ENCODE data around the gene FMNL1. TPM values are rescaled to one million over a fixed set of nuclear protein-coding genes. Genes with fewer than 3 reads are reported as not detected.

The FMNL1 gene
- total RNA-seq, 1 donor, result 202 TPM

- H3K4me1 ChIP-seq (ENCODE audit: insufficient read depth, low read length), result peaks cover 43% of the 10 kb centered on the region
- H3K9me3 ChIP-seq (ENCODE audit: low read depth, low read length), result no peaks in the 10 kb centered on the region
- H3K4me3 ChIP-seq (ENCODE audit: low read length), result no peak overlapping the region
- no peaks in the 10 kb centered on the region for H3K27me3 ChIP-seq (ENCODE audit: insufficient read depth, low read length)
Observed at GRCh38 chr17:45288825-45289224, 67.1 kb downstream of the FMNL1 start.

- Histone ChIP-seq H3K9me3 (ENCODE audit: low read depth, low read length) (no peaks in the 10 kb centered on the region), H3K4me1 (ENCODE audit: insufficient read depth, low read length) (peaks cover 50% of the 10 kb centered on the region), H3K4me3 (ENCODE audit: low read length) (no peak overlapping the region), H3K27me3 (ENCODE audit: insufficient read depth, low read length) (no peaks in the 10 kb centered on the region)
Observed at GRCh38 chr17:45289301-45290268, 67.9 kb downstream of the FMNL1 start.

GRCh38 chr17:45290269-45290765, 68.6 kb downstream of the FMNL1 start:
- H3K4me1 ChIP-seq (ENCODE audit: insufficient read depth, low read length), result peaks cover 58% of the 10 kb centered on the region
- no peaks in the 10 kb centered on the region for H3K27me3 ChIP-seq (ENCODE audit: insufficient read depth, low read length)
- H3K9me3 ChIP-seq (ENCODE audit: low read depth, low read length), result no peaks in the 10 kb centered on the region
- no peak overlapping the region for H3K4me3 ChIP-seq (ENCODE audit: low read length)

DNA sequence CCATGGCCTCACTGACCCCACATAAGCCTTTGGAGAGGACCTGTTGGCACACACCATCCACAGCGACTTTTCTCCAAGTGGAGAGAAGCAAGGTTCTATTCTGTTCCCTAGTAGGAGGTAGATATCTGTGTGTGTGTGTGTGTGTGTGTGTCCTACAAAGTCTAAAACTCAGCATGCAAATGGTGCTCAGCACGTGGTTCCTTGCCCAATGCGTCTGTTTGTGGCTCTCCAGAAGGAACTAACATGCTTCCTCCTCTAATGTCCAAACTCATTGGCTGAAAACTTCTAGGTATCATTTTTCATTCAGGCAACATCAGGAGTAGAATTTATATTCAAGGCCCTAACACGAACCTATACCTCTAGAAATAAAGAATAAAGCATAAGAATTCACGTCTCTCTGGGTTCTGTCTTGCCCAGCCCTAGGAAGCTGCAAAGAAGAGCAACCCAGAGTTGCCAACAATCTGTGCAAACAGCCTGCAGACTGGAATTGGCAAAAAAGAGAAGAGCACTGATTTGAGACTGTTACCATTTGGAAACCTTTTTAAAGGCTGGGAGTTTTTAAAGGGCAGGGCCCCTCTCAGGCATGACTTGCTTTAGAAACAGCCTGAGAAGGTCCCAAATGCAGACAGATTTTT, 69.6 kb downstream of the FMNL1 start:
- Histone ChIP-seq H3K9me3 (ENCODE audit: low read depth, low read length) (no peaks in the 10 kb centered on the region), H3K4me1 (ENCODE audit: insufficient read depth, low read length) (peaks cover 67% of the 10 kb centered on the region), H3K4me3 (ENCODE audit: low read length) (no peak overlapping the region), H3K27me3 (ENCODE audit: insufficient read depth, low read length) (no peaks in the 10 kb centered on the region)

- no peaks in the 10 kb centered on the region for H3K9me3 ChIP-seq (ENCODE audit: low read depth, low read length)
- no peaks in the 10 kb centered on the region for H3K27me3 ChIP-seq (ENCODE audit: insufficient read depth, low read length)
- H3K4me1 ChIP-seq (ENCODE audit: insufficient read depth, low read length), result peaks cover 83% of the 10 kb centered on the region
- no peak overlapping the region for H3K4me3 ChIP-seq (ENCODE audit: low read length)
Observed at GRCh38 chr17:45292696-45293412, 71.2 kb downstream of the FMNL1 start.

DNA sequence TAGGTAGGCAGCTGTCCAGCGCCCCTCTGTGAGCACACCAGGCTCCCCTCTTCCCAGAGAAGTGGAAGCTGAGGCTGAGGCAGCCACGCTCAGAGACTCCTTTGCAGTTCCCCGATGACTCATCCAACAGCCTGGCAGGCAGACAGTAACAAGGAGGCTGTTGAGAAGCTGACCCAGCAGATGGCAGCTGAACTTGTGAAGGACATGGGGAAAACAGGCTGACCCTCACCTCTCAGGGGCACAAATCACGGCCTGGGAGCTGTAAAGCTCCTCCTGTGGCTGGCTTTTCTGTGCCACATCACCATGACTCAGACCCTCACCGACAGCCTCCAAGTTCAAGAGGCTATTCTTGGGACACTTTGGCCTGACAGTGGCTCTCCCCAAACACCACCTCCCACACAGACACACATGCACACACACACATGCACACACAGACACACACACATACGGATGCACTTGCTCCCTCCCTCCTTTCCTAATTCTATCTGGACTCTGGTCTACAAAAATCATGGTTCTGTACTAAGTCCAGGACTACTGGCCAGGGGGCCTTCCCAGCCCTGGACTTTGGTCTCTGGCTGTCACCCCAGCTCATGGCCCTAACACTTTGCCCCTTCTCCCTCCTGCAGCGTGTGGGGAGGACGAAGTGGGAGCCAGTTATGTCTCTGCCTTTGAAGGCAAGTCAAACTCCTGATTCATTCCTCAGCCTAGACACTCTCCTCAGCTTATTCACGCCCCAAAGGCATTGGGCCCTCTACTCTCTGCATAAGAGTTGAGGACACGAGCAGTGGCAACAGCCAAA, 71.9 kb downstream of the FMNL1 start:
- H3K27me3 ChIP-seq (ENCODE audit: insufficient read depth, low read length), result no peaks in the 10 kb centered on the region
- no peak overlapping the region for H3K4me3 ChIP-seq (ENCODE audit: low read length)
- no peaks in the 10 kb centered on the region for H3K9me3 ChIP-seq (ENCODE audit: low read depth, low read length)
- peaks cover 87% of the 10 kb centered on the region for H3K4me1 ChIP-seq (ENCODE audit: insufficient read depth, low read length)

GRCh38 chr17:45294506-45294905, 72.8 kb downstream of the FMNL1 start:
- H3K4me3 ChIP-seq (ENCODE audit: low read length), result no peak overlapping the region
- no peaks in the 10 kb centered on the region for H3K27me3 ChIP-seq (ENCODE audit: insufficient read depth, low read length)
- peaks cover 96% of the 10 kb centered on the region for H3K4me1 ChIP-seq (ENCODE audit: insufficient read depth, low read length)
- H3K9me3 ChIP-seq (ENCODE audit: low read depth, low read length), result no peaks in the 10 kb centered on the region

DNA sequence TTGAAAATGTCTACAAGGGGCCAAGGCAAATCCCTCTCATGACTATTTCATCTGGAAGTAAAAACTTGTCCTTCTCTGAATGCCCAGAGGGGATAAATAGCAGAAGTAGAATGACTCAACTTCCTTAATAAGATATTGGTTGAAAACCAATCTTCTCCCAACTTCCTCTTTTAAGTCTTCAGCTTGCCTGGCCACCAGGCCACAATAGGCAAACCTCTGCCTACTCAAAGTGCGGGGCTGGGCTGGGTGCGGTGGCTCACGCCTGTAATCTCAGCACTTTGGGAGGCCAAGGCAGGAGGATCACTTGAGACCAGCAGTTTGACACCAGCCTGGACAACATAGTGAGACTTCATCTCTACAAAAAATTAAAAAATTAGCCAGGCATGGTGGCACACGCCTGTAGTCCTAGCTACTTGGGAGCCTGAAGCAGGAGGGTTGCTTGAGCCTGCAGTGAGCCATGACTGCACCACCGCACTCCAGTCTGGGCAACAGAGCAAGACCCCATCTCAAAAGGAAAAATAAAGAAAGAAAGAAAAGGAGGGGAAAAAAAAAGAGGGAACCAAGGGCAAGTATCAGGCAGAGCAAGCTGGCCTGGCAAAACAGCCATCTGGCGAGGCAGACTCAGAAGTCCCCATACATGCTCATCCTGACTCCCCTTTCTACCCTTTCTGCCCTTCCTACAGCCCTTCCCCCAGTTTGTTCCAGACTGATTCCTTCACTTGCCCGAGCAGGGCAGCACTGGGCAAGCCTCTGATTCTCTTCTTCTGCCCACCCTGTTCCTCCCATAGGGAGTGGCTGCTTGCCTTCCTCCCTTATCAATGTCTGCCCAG, 74.5 kb downstream of the FMNL1 start:
- H3K9me3 ChIP-seq (ENCODE audit: low read depth, low read length), result no peaks in the 10 kb centered on the region
- no peaks in the 10 kb centered on the region for H3K27me3 ChIP-seq (ENCODE audit: insufficient read depth, low read length)
- peaks cover 97% of the 10 kb centered on the region for H3K4me1 ChIP-seq (ENCODE audit: insufficient read depth, low read length)
- no peak overlapping the region for H3K4me3 ChIP-seq (ENCODE audit: low read length)

GRCh38 chr17:45296833-45297124, 75.1 kb downstream of the FMNL1 start:
- Histone ChIP-seq H3K27me3 (ENCODE audit: insufficient read depth, low read length) (no peaks in the 10 kb centered on the region), H3K9me3 (ENCODE audit: low read depth, low read length) (no peaks in the 10 kb centered on the region), H3K4me3 (ENCODE audit: low read length) (no peak overlapping the region), H3K4me1 (ENCODE audit: insufficient read depth, low read length) (peaks cover 95% of the 10 kb centered on the region)

Other genes with a start within 250 kb of the FMNL1 start
- 8.9 TPM for gene DCAKD, start 170.3 kb upstream of the FMNL1 start, total RNA-seq
- gene NMT1, start 160.6 kb upstream of the FMNL1 start, total RNA-seq, result 35.2 TPM
- gene PLCD3, start 89.4 kb upstream of the FMNL1 start, total RNA-seq, result 1.9 TPM
- gene ACBD4, start 86.2 kb upstream of the FMNL1 start, total RNA-seq, result 6.9 TPM
- gene HEXIM1, start 73.4 kb upstream of the FMNL1 start, total RNA-seq, result 17.9 TPM
- gene HEXIM2, start 60.0 kb upstream of the FMNL1 start, total RNA-seq, result 3.4 TPM
- 0.10 TPM for gene SPATA32, start 40.2 kb downstream of the FMNL1 start, total RNA-seq
- 17.4 TPM for gene MAP3K14, start 95.1 kb downstream of the FMNL1 start, total RNA-seq
- gene ARHGAP27, start 211.0 kb downstream of the FMNL1 start, total RNA-seq, result 41.3 TPM

Data from mononuclear cell (primary cell).